HepG2 (cell line): ENCODE measurements around the gene RNF182. TPM values are rescaled to one million over a fixed set of nuclear protein-coding genes. Genes with fewer than 3 reads are reported as not detected.

Experiments
- ATAC-seq: fragments of 200-7000 bp; cut with Tn5 transposase; 3 replicates; pipeline ENCODE4 v1.9.1; 2020; ENCODE audit warnings: mild to moderate bottlenecking, moderate library complexity
- BruUV-seq: library from RNA; stranded (reverse); fragments of 400-500 nt; replicated peaks from 2 replicates; lab custom pipeline; 2021; lab: Mats Ljungman, UMichigan
- CTCF ChIA-PET: fragments of 300-600 bp; formaldehyde crosslinking; extraction: SDS; loops from one replicate; lab custom pipeline; 2021; ENCODE audit warnings: low total read pairs, inconsistent platforms, low intra/inter-chr PET ratio; lab: Yijun Ruan, JAX
- POLR2A ChIA-PET: fragments of 350-600 bp; sonication (Branson Sonifier 250); formaldehyde crosslinking; loops from one replicate; lab custom pipeline; 2020; ENCODE audit warnings: antibody characterized with exemption, inconsistent platforms; lab: Yijun Ruan, JAX
- DNase-seq: peaks from one replicate; pipeline ENCODE4 v3.0.0-alpha.2; 2015; ENCODE audit warnings: low spot score
- FAIRE-seq: peaks from 3 replicates; lab custom pipeline; 2011; peaks lifted over from hg19 to GRCh38; lab: Jason Lieb, UNC
- H2AFZ ChIP-seq: one replicate; pipeline ENCODE4 v1.6.1; 2011; ENCODE audit warnings: low read length, inconsistent platforms
- H3K27ac ChIP-seq: fragments of 300-600 bp; 3 replicates; pipeline ENCODE4 v1.8.0; 2011; ENCODE audit warnings: mixed run types, mild to moderate bottlenecking, mixed read lengths, low read length, inconsistent platforms; ENCODE audit not compliant: insufficient read depth; ENCODE audit errors: extremely low read length
- H3K27me3 ChIP-seq, 2 experiments: fragments of 200-600 bp in 1 of 2; 2 replicates in 1 of 2; 3 replicates in 1 of 2; pipeline versions ENCODE4 v1.6.0 to v1.8.0; 2011; ENCODE audit warnings: low read length in 2 of 2, mild to moderate bottlenecking in 2 of 2, moderate library complexity in 2 of 2, inconsistent platforms in 1 of 2; ENCODE audit not compliant: insufficient read depth in 2 of 2, control insufficient read depth in 1 of 2
- H3K36me3 ChIP-seq, 2 experiments: fragments of 200-600 bp in 1 of 2; replicated peaks in 1 of 2; 2 replicates in 1 of 2; 3 replicates in 1 of 2; pipeline versions ENCODE4 v1.5.1 to v1.8.0; 2011; ENCODE audit warnings: low read length in 2 of 2, inconsistent platforms in 1 of 2; ENCODE audit not compliant: insufficient read depth in 2 of 2, control insufficient read depth in 1 of 2
- H3K4me1 ChIP-seq: 2 replicates; pipeline ENCODE4 v1.5.1; 2012; ENCODE audit warnings: low read length, inconsistent platforms; ENCODE audit not compliant: insufficient read depth
- H3K4me2 ChIP-seq: 2 replicates; pipeline ENCODE4 v1.6.0; 2011; ENCODE audit warnings: low read depth, low read length, inconsistent platforms
- H3K4me3 ChIP-seq, 3 experiments: fragments of 200-600 bp in 1 of 3; sonication (generic), shearing (Covaris generic) in 1 of 3; replicated peaks in 1 of 3; 2 replicates each; pipeline ENCODE4 v1.5.1; 2011 to 2016; ENCODE audit warnings: low read length in 3 of 3, inconsistent platforms in 2 of 3, low read depth in 2 of 3, mild to moderate bottlenecking in 2 of 3, control low read depth in 1 of 3, mixed read lengths in 1 of 3; ENCODE audit not compliant: insufficient read depth in 1 of 3
- H3K79me2 ChIP-seq: one replicate; pipeline ENCODE4 v1.6.1; 2011; ENCODE audit warnings: low read length, inconsistent platforms; ENCODE audit not compliant: insufficient read depth
- H3K9ac ChIP-seq: 2 replicates; pipeline ENCODE4 v1.6.0; 2011; ENCODE audit warnings: mild to moderate bottlenecking, low read depth, low read length, inconsistent platforms; ENCODE audit not compliant: insufficient read depth
- H3K9me3 ChIP-seq: 2 replicates; pipeline ENCODE4 v1.5.1; 2012; ENCODE audit warnings: mild to moderate bottlenecking, low read length
- H4K20me1 ChIP-seq: 2 replicates; pipeline ENCODE4 v1.6.0; 2011; ENCODE audit warnings: inconsistent platforms, mild to moderate bottlenecking, low read length, moderate library complexity; ENCODE audit not compliant: insufficient read depth
- ASH2L ChIP-seq: fragments of 300-600, 200-600 bp; sonication (generic); IDR thresholded peaks from 2 replicates; pipeline ENCODE4 v1.7.0; 2017; ENCODE audit warnings: low read depth, mild to moderate bottlenecking, moderate library complexity, mixed read lengths, low read length; ENCODE audit not compliant: insufficient read length
- ATM ChIP-seq: fragments of 450-650 bp; IDR thresholded peaks from 2 replicates; pipeline ENCODE4 v1.7.1; 2017; ENCODE audit warnings: mild to moderate bottlenecking, borderline replicate concordance
- CCAR2 ChIP-seq: fragments of 200-400 bp; formaldehyde crosslinking; optimal IDR thresholded peaks from 2 replicates; pipeline ENCODE3; 2018; ENCODE audit warnings: low read depth, mild to moderate bottlenecking, low read length, moderate library complexity
- GABPA ChIP-seq, 2 experiments: IDR thresholded peaks; 2 replicates each; pipeline ENCODE4 v1.6.1; 2011 to 2016; ENCODE audit warnings: low read depth in 2 of 2, low read length in 1 of 2, missing biosample characterization in 1 of 2, missing genetic modification characterization in 1 of 2
- MEIS2 ChIP-seq: sonication (generic); formaldehyde crosslinking; IDR thresholded peaks from 2 replicates; pipeline ENCODE4 v1.9.0; 2021; ENCODE audit warnings: mild to moderate bottlenecking, missing genetic modification reagents
- MTF2 ChIP-seq: sonication (generic); formaldehyde crosslinking; IDR thresholded peaks from 2 replicates; pipeline ENCODE4 v1.5.0; 2020; ENCODE audit warnings: missing genetic modification reagents, borderline replicate concordance
- PHB2 ChIP-seq: fragments of 450-650 bp; IDR thresholded peaks from 2 replicates; pipeline ENCODE4 v1.6.1; 2018; ENCODE audit not compliant: partially characterized antibody
- PHF21A ChIP-seq: sonication (generic); formaldehyde crosslinking; IDR thresholded peaks from 2 replicates; pipeline ENCODE4 v1.5.0; 2020; ENCODE audit warnings: mild to moderate bottlenecking, missing genetic modification reagents
- REL ChIP-seq: sonication (generic); formaldehyde crosslinking; conservative IDR thresholded peaks from 2 replicates; pipeline ENCODE4 v1.8.0; 2022; ENCODE audit warnings: mild to moderate bottlenecking, missing genetic modification reagents, moderate library complexity
- ZBTB42 ChIP-seq: sonication (generic); formaldehyde crosslinking; IDR thresholded peaks from 2 replicates; pipeline ENCODE4 v1.5.0; 2020; ENCODE audit warnings: mild to moderate bottlenecking, missing genetic modification reagents
- ZNF121 ChIP-seq: sonication (generic); formaldehyde crosslinking; IDR thresholded peaks from 2 replicates; pipeline ENCODE4 v1.5.0; 2020; ENCODE audit warnings: mild to moderate bottlenecking, missing genetic modification reagents
- ZNF34 ChIP-seq: sonication (generic); formaldehyde crosslinking; IDR thresholded peaks from 2 replicates; pipeline ENCODE4 v1.4.0; 2020; ENCODE audit warnings: mild to moderate bottlenecking, missing genetic modification reagents, borderline replicate concordance
- ZNF367 ChIP-seq: sonication (generic); formaldehyde crosslinking; IDR thresholded peaks from 2 replicates; pipeline ENCODE4 v1.4.0; 2020; ENCODE audit warnings: missing genetic modification reagents, borderline replicate concordance
- ZNF546 ChIP-seq: sonication (generic); formaldehyde crosslinking; conservative IDR thresholded peaks from 2 replicates; pipeline ENCODE4 v1.8.1; 2023; ENCODE audit warnings: mild to moderate bottlenecking, missing genetic modification reagents
- ZNF781 ChIP-seq: sonication (generic); formaldehyde crosslinking; IDR thresholded peaks from 2 replicates; pipeline ENCODE4 v1.5.1; 2020; ENCODE audit warnings: borderline replicate concordance, mild to moderate bottlenecking, missing genetic modification reagents; ENCODE audit errors: not compliant biosample characterization
- ZNF792 ChIP-seq: IDR thresholded peaks from 2 replicates; pipeline ENCODE4 v1.6.1; 2016
- WGBS: methylation state at CpG from one replicate; pipeline ENCODE4 v1.1.6; 2017; ENCODE audit warnings: low lambda C conversion rate; 5-methylcytosine and 5-hydroxymethylcytosine counted together
- in situ Hi-C: cut with HindIII; loops from 2 replicates; pipeline ENCODE4 v1.10.0; 2017; ENCODE audit warnings: low pct_unique_long_range_greater_than_20kb; ENCODE audit not compliant: extremely low pct_ligation_motif_present
- intact Hi-C: fragments of 100-400 bp; cut with micrococcal nuclease; formaldehyde crosslinking; loops from one replicate; pipeline ENCODE4 v1.10.0; 2022; ENCODE audit not compliant: unreplicated experiment
- polyA plus RNA-seq, 8 experiments: library from polyadenylated mRNA; depleted of rRNA in 3 of 8; stranded (reverse) in 7 of 8; unstranded in 1 of 8; fragments of >200 nt; fragmentation: Illumina TruSeq in 4 of 8; extraction: Trizol in 4 of 8; gene quantifications; 2 replicates each; pipeline versions ENCODE4 v1.2.1 to v1.2.3, GENCODE V29; 2011 to 2016; ENCODE audit warnings: low read depth in 4 of 8, missing spikeins in 1 of 8, mixed read lengths in 1 of 8; ENCODE audit not compliant: insufficient read depth in 1 of 8
- total RNA-seq, 5 experiments: library from RNA; depleted of rRNA; stranded (reverse); fragments of >200 nt; fragmentation: Illumina TruSeq; extraction: Trizol; gene quantifications; 2 replicates each; pipeline ENCODE4 v1.2.3, GENCODE V29; 2016; ENCODE audit warnings: low read depth in 1 of 5
- TF ChIP-seq, protein P1 (sequence below): sonication (generic); formaldehyde crosslinking; IDR thresholded peaks from 2 replicates; pipeline ENCODE4 v1.5.1; 2020; ENCODE audit warnings: missing genetic modification reagents, mild to moderate bottlenecking, borderline replicate concordance
- TF ChIP-seq, protein P2 (sequence below): sonication (generic); formaldehyde crosslinking; IDR thresholded peaks from 2 replicates; pipeline ENCODE4 v1.4.0; 2020; ENCODE audit warnings: missing genetic modification reagents, borderline replicate concordance
- TF ChIP-seq, protein P3 (sequence below): sonication (generic); formaldehyde crosslinking; IDR thresholded peaks from 2 replicates; pipeline ENCODE4 v1.5.0; 2020; ENCODE audit warnings: missing genetic modification reagents, mild to moderate bottlenecking, borderline replicate concordance
- TF ChIP-seq, protein P4 (sequence below): IDR thresholded peaks from 2 replicates; pipeline ENCODE4 v1.6.1; 2016; ENCODE audit warnings: low read depth, borderline replicate concordance

The RNF182 gene
- total and polyA plus RNA-seq, 2 of the 13 experiments (the other 11 are each of a cell fraction or from before 2014, with no cell fraction given): not detected

DNA sequence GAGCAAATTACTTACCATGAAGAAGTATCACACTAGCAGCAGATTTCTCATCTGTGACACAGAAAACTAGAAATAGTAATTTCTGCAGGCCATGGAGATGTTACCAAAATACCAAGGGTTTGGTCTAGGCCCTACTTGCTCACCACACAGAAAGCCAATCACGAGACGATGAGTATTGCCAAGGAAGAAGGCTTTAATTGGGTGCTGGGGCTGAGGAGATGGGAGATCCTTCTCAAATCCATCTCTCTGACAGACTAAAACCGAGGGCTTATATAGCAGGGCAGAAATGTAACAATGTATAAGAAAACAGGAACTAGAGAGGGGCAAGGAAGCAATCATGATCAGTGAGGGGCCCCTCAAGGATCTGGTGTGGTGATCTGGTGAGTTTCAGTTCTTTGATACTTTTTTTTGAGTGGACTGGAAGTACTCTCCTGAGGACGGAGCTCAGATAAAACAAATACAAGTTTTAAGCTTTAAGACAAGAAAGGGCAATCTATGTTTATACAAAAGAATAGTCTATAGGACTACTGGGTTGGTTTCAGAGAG, 40.9 kb downstream of the RNF182 start:
- CTCF ChIA-PET: no interaction called here
- WGBS: 6% methylated on average over 4 of the region's 4 CpGs

DNA sequence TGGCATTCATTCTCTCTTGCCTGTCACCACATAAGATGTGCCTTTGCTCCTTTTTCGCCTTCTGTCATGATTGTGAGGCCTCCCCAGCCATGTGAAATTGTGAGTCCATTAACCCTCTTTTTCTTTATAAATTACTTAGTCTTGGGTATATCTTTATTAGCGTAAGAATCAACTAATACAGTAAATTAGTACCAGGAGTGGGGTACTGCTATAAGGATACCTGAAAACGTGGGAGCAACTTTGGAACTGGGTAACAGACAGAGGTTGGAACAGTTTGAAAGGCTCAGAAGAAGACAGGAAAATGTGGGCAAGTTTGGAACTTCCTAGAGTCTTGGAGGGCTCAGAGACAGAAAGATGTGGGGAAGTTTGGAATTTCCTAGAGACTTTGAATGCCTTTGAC, 46.6 kb downstream of the RNF182 start:
- Histone ChIP-seq H3K4me3 (no peak overlapping the region), H3K9ac (no peak overlapping the region), H3K4me2 (no peak overlapping the region), H3K27me3 (0 out of 5 replicates have a peak, but pooled peaks cover 0 to 4% of the 10 kb centered on the region in 2 experiments), H3K36me3 (no peaks in the 10 kb centered on the region), H3K9me3 (peaks cover 33% of the 10 kb centered on the region), H2AFZ (no peak overlapping the region), H4K20me1 (no peaks in the 10 kb centered on the region), H3K79me2 (no peaks in the 10 kb centered on the region), H3K4me1 (no peaks in the 10 kb centered on the region), H3K27ac (no peak overlapping the region)
- FAIRE-seq (no peak), DNase-seq (no peak), ATAC-seq (no peak)
- CTCF ChIA-PET: no interaction called here
- BruUV-seq: no TSS peak
- WGBS: 3% methylated on average over 3 of the region's 3 CpGs
- intact Hi-C loops (no loop called here), in situ Hi-C loops (no loop called here)
- POLR2A ChIA-PET: no interaction called here
- no peak for TF ChIP-seq MEIS2 (CRISPR knock-in tag)
- TF ChIP-seq, protein P1, sequence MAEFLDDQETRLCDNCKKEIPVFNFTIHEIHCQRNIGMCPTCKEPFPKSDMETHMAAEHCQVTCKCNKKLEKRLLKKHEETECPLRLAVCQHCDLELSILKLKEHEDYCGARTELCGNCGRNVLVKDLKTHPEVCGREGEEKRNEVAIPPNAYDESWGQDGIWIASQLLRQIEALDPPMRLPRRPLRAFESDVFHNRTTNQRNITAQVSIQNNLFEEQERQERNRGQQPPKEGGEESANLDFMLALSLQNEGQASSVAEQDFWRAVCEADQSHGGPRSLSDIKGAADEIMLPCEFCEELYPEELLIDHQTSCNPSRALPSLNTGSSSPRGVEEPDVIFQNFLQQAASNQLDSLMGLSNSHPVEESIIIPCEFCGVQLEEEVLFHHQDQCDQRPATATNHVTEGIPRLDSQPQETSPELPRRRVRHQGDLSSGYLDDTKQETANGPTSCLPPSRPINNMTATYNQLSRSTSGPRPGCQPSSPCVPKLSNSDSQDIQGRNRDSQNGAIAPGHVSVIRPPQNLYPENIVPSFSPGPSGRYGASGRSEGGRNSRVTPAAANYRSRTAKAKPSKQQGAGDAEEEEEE (CRISPR knock-in tag): no peak
- TF ChIP-seq ZBTB42 (CRISPR knock-in tag): no peak
- TF ChIP-seq, protein P2, sequence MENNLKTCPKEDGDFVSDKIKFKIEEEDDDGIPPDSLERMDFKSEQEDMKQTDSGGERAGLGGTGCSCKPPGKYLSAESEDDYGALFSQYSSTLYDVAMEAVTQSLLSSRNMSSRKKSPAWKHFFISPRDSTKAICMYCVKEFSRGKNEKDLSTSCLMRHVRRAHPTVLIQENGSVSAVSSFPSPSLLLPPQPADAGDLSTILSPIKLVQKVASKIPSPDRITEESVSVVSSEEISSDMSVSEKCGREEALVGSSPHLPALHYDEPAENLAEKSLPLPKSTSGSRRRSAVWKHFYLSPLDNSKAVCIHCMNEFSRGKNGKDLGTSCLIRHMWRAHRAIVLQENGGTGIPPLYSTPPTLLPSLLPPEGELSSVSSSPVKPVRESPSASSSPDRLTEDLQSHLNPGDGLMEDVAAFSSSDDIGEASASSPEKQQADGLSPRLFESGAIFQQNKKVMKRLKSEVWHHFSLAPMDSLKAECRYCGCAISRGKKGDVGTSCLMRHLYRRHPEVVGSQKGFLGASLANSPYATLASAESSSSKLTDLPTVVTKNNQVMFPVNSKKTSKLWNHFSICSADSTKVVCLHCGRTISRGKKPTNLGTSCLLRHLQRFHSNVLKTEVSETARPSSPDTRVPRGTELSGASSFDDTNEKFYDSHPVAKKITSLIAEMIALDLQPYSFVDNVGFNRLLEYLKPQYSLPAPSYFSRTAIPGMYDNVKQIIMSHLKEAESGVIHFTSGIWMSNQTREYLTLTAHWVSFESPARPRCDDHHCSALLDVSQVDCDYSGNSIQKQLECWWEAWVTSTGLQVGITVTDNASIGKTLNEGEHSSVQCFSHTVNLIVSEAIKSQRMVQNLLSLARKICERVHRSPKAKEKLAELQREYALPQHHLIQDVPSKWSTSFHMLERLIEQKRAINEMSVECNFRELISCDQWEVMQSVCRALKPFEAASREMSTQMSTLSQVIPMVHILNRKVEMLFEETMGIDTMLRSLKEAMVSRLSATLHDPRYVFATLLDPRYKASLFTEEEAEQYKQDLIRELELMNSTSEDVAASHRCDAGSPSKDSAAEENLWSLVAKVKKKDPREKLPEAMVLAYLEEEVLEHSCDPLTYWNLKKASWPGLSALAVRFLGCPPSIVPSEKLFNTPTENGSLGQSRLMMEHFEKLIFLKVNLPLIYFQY (CRISPR knock-in tag): no peak
- TF ChIP-seq ATM: no peak

More for the DNA sequence above, 40.9 kb downstream of the RNF182 start:
- POLR2A ChIA-PET: no interaction called here
- no peak overlapping the region for H2AFZ ChIP-seq
- no peaks in the 10 kb centered on the region for H4K20me1 ChIP-seq
- H3K4me2 ChIP-seq: no peak overlapping the region
- TF ChIP-seq ZNF367 (CRISPR knock-in tag) (no peak), ZNF546 (no peak), ZNF121 (CRISPR knock-in tag) (no peak), MTF2 (no peak), CCAR2 (no peak), REL (CRISPR knock-in tag) (no peak), ASH2L (no peak), GABPA (IDR thresholded peaks at IDR 0.05; ENCODE audit: low read depth, low read length) (no peak), GABPA (CRISPR knock-in tag; IDR thresholded peaks at IDR 0.05; ENCODE audit: low read depth) (no peak), PHF21A (CRISPR knock-in tag) (no peak), PHB2 (no peak), ZNF792 (CRISPR knock-in tag) (no peak), ZNF781 (CRISPR knock-in tag) (no peak), ZNF34 (no peak)
- TF ChIP-seq, protein P3, sequence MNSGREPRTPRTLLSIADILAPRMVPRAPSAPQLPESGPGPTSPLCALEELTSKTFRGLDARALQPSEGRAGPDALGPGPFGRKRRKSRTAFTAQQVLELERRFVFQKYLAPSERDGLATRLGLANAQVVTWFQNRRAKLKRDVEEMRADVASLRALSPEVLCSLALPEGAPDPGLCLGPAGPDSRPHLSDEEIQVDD (CRISPR knock-in tag): no peak
- TF ChIP-seq, protein P4, sequence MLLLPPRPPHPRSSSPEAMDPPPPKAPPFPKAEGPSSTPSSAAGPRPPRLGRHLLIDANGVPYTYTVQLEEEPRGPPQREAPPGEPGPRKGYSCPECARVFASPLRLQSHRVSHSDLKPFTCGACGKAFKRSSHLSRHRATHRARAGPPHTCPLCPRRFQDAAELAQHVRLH (CRISPR knock-in tag): no peak
- no peaks in the 10 kb centered on the region for H3K4me1 ChIP-seq
- ATAC-seq (no peak), FAIRE-seq (no peak), DNase-seq (no peak)
- H3K4me3 ChIP-seq: no peak overlapping the region
- H3K79me2 ChIP-seq: no peaks in the 10 kb centered on the region
- no peaks in the 10 kb centered on the region; the same call in 1 of the 2 replicates for H3K9me3 ChIP-seq
- intact Hi-C loops: no loop called here
- no peak overlapping the region for H3K9ac ChIP-seq
- BruUV-seq: no TSS peak
- H3K27me3 ChIP-seq: no peaks in the 10 kb centered on the region; a peak in 1 of 5 replicates
- in situ Hi-C loops: no loop called here
- H3K27ac ChIP-seq: no peak overlapping the region
- no peaks in the 10 kb centered on the region for H3K36me3 ChIP-seq
